GM19351 (cell line): Measurements from ENCODE around the gene CREBRF.
"Not testable (repeated sequence)": the region's sequence is repeated elsewhere in the genome, so short reads cannot be mapped to it uniquely, and the experiment has no call there.

Experiments used
- ATAC-seq: cut with Tn5 transposase; IDR thresholded peaks from one replicate; pipeline ENCODE4 v1.9.1; 2021; ENCODE audit warnings: mild to moderate bottlenecking, moderate library complexity; ENCODE audit not compliant: unreplicated experiment

The CREBRF gene

GRCh38 chr5:173033923-173034322 lies 22.2 kb upstream of the CREBRF start:
- no peak for ATAC-seq

- peak; percentile 44 for ATAC-seq
These were observed 20.0 kb upstream of the CREBRF start for GRCh38 chr5:173035904-173036707.

- ATAC-seq: no peak
These were observed 17.0 kb upstream of the CREBRF start for GRCh38 chr5:173039188-173039587.

GRCh38 chr5:173039964-173040363 lies 16.2 kb upstream of the CREBRF start:
- ATAC-seq: no peak

- ATAC-seq: no peak
These were observed 14.0 kb upstream of the CREBRF start for GRCh38 chr5:173041881-173042762.

- ATAC-seq: no peak
These were observed 13.4 kb upstream of the CREBRF start for GRCh38 chr5:173042763-173043107.

GRCh38 chr5:173045474-173045873 lies 10.7 kb upstream of the CREBRF start:
- no peak for ATAC-seq

- ATAC-seq: not testable (repeated sequence)
These were observed 8.9 kb upstream of the CREBRF start for GRCh38 chr5:173047096-173047837.

- no peak for ATAC-seq
These were observed 8.4 kb upstream of the CREBRF start for GRCh38 chr5:173047838-173048105.

- ATAC-seq: no peak
These were observed 5.4 kb upstream of the CREBRF start for GRCh38 chr5:173050791-173051190.

GRCh38 chr5:173051746-173052145 lies 4.4 kb upstream of the CREBRF start:
- ATAC-seq: no peak

- ATAC-seq: no peak
These were observed 3.1 kb upstream of the CREBRF start for GRCh38 chr5:173053041-173053440.

GRCh38 chr5:173055042-173055721 lies 970 bp upstream of the CREBRF start:
- no peak for ATAC-seq

GRCh38 chr5:173055722-173055982 lies 500 bp upstream of the CREBRF start:
- no peak for ATAC-seq

GRCh38 chr5:173056783-173057061 lies 570 bp downstream of the CREBRF start:
- ATAC-seq: peak; percentile 26

GRCh38 chr5:173057062-173057924 lies 1.1 kb downstream of the CREBRF start:
- peak; percentile 76 for ATAC-seq

- ATAC-seq: no peak
These were observed 6.0 kb downstream of the CREBRF start for GRCh38 chr5:173062141-173062540.

GRCh38 chr5:173065155-173065554 lies 9.0 kb downstream of the CREBRF start:
- ATAC-seq: peak; percentile 49

- no peak for ATAC-seq
These were observed 13.5 kb downstream of the CREBRF start for GRCh38 chr5:173069671-173070070.

GRCh38 chr5:173075137-173075843 lies 19.1 kb downstream of the CREBRF start:
- no peak for ATAC-seq
